ENCODE measurements around the gene LRP1B.
A peak's percentile ranks its signal among the peaks of the same experiment; 100 is the strongest.

The LRP1B gene

DNA sequence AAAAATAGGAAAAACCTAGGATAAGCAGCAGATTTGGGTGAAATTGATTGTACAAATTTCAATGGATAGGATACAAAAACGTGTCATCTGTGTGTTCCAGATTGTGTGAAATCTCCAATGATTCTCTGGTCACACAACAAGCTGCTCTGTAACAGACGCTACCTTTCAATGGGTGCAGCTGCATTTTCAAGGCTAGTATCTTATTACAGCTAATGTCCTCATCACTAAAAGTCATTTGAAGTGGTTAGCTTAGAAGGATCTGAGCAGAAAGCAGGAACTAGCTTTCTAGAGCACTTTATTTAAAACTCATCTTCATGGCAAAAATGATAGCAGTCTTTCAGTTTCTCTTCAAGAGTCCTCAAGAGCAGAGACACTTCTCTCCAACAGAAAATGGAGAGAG is 364.6 kb downstream of the LRP1B start:
- DNase-seq (ENCODE audit: low read depth): no peak

DNA sequence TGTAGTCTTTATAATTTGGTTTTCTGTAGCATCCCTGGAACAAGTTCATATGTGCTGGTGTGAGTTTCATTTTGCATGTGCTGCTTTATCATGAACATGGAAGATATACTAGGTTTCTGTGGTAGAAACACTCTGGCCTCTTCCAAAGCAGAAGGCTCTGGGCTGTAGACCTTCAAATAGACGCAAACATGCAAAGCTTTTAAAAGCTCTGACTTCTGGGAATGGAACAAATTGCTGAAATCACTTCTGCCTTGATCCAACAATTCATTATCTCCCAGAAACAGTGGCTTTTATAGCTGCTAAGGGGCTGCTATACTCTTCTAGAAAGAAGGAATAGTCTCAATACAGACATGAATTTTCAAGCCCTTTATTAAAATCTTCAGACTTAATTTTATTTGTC is 382.2 kb downstream of the LRP1B start:
- DNase-seq (ENCODE audit: low read depth): no peak

DNA sequence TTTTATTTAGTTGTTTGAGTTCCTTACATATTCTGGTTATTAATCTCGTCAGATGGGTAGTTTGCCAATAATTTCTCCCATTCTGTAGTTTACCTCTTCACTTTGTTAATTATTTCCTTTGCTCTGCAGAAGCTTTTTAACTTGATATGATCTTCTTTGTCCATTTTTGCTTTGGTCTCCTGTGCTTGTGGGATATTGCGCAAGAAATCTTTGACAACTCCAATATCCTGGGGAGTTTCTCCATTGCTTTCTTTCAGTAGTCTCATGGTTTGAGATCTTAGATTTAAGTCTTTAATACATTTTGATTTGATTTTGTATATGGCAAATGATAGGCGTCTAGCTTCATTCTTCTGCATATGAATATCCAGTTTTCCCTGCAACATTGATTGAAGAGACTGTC is 389.2 kb downstream of the LRP1B start:
- DNase-seq (ENCODE audit: low read depth): peak; percentile 2

DNA sequence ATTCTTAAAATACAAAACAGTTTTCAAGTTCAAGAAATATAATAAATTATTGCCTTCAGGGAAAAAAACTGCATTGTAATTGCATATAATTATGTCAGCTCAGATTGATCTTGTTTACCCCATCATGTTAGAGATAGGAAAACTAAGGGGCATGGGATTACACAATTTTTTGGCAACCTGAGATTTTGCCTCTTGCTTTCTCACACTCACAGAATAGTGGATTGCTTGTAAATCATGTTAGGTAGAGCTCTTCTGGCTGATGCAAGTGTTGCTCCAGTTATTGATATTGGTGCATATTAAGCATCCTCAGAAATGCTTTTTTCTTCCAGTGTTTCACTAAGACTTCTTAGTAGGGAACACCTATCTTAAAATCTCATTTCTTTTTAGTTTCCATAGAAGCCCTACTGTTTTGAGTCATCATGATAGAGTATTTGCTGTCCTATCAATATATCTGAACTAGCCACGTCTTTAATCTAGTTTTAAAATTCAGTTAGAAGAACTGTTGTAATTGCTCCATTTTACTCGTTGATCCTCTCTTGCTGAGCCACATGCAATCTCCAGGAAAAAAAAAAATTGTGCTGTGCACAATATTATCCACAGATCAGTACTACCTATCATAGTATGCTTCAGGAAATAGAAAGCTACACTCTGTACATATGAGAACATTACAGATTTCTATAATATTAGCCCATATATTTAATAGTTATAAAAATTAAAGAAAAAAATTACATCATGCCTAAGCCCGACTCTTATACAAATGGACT is 393.1 kb downstream of the LRP1B start:
- DNase-seq (ENCODE audit: low read depth): peak; percentile 45

DNA sequence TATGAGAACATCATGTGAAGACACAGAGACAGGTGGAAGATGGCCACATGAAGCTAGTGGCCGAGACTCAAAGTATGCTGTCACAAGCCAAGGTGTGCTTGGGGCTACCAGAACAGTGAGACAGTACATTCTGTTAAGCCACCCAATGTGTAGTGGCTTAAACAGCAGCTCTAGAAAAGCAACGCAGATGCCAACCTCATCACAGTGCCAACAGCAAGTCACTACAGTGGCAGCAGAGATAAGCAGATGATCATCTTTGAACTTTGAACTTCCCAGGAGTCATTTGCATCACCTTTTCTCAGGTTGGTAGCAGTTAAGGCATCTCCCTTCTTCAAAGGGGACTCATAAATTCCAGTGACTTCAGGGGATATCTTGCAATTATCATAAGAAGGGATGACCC is 394.4 kb downstream of the LRP1B start:
- DNase-seq (ENCODE audit: low read depth): no peak

DNA sequence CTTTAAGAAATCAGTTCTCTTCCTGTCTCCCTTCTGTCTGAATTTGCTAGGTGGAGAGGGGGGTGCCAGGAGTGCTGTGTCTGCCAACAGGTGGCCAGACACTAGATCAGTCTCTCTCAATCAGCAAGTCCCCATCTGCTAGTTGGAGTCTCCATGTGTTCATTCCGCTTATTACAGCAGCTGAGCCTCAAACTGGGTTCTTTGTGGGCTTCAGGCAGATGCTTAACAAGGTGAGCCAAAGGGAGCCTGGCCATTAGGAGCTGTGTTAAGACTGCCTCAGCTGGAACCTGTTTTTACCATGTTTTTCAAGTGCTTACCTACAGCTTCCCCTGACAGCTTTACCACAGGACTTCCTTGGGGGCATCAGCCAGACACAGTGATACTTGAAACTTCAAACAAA is 401.9 kb downstream of the LRP1B start:
- DNase-seq (ENCODE audit: low read depth): no peak

DNA sequence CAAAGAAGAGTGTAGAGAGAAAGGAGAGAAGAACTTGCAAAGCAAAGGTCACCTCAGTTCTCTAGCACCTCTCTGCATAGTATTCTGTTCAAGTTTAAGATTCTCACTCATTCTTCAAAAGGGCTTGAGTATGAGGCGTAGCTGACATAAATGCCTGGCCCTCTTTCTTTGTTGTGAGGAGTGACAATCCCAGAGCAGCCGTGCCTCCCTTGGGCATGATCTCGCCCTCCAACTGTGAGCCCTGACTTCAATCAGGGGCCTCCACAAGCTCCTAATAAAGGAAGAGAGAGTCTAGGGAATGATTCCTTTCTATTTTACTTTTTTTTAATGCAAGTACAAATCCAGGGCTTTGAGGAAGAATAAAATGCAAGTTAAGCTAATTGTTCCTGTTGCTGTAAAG is 402.7 kb downstream of the LRP1B start:
- no peak for DNase-seq (ENCODE audit: low read depth)

DNA sequence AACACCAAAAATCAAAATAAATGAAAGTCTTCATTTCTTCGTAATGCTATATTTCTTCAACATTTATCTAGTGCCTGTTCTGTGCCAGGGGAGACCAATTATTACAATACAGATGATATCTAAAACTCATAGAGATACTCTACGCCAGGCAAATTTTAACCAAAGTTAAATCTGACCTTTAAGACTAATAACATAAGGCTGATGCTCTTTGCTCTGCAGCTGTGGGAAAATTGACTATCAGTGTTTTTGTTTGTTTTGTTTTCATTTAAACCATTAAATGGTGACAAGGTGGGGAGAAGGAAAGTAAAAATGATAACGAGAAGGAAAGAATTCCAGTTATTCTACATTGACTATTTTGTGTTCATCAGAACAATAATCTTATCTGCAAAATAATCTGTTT is 406.4 kb downstream of the LRP1B start:
- no peak for DNase-seq (ENCODE audit: low read depth)

DNA sequence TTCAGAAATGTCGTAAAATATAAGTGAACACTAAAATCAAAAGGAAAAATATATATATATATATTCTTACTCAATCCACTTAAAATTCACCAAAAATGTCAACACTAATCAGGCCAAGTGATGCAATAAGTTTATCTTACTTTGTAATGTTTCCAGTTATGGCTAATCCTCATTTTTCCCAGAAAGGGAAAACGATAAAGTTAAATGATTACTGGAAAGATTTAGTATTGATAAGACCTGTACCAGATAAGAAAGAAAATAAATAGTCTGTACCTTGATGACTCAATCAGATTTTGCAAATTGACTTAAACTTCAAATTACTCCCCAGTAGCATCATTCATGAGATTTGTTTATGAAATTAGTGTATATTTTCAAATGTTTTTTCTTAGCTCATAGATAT is 407.0 kb downstream of the LRP1B start:
- DNase-seq (ENCODE audit: low read depth): peak; percentile 39

DNA sequence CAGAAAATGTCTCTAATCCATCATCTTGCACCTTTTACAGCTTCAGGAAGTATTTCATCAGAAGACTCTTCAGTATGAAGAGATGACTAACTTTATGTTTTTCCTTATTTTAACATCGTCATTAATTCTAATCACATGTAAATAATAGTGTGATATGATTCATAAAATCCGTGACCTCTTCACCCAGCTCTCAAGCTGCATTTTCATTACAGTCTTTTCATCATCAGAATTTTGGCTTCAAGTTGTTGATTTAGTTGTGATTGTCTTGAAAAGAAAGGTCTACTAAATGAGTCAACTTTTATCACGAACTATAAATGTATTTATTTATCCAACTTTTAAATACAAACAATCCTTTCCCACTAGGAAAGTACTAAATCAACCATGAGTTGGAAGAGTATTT is 410.3 kb downstream of the LRP1B start:
- DNase-seq (ENCODE audit: low read depth): peak; percentile 19

DNA sequence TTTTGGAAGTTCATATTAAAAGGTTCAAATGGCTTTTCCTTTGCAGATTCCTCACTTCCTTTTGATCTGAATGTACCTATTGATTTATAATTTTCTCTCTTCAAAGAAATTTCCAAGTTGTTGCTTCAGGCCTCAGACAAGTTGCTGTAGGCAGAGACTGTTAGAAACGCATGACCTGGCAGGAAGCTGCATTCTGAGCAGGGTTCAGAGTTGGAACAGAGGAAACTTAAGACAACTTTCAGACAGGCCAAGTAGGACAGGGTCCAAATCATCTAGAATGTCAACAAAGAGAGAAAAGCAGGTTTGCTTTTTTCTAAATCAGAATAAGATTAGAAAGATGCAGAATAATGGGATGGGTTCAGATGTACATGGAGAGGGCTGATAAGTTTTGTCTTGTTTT is 416.3 kb downstream of the LRP1B start:
- DNase-seq (ENCODE audit: low read depth): no peak

DNA sequence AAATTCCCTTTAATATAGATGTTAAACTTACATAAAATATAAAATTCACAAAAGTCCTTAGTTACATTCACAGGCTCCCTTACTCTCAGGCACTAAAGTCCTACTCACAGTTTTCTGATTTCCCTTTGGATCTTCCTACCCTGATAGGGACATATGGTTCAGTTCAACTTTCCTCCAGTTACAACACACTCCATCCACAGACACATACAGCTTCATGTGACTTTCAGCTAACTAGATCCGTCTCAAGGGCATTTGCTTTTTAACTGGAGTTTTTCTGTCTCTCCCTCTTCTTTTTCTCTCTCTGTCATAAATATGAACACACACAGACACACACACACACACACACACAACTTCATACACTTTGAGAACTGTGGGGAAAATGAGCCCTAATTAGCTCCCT is 419.2 kb downstream of the LRP1B start:
- no peak for DNase-seq (ENCODE audit: low read depth)

DNA sequence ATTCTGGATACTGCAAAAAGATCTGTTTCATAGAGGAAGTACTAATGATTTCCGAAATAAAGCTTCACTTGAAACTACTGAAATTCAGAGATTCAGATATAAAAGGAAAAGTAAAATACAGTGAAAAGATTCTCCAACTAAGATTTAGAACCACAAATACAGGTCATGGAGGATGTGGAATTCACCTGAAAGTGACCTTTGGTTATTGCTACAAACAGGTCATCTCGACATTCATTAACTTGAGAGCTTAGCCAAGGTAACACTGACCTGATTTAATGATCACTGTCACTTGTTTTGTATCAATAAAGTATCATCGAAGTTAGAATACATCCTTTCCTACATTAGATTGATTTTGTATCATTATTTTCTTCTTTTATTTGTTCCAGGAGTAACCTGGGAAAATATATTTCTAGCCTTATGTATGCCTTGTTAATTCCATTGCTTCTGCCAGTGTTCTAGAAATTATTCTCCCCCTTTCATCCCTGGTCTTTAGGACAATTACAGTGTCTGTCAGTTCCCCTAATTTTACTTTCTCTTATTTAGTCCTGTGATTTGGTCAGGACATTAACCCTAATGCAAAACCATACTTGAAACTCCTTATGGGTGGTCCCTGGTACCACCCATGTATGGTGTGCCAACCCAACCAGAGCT is 420.1 kb downstream of the LRP1B start:
- DNase-seq (ENCODE audit: low read depth): no peak

DNA sequence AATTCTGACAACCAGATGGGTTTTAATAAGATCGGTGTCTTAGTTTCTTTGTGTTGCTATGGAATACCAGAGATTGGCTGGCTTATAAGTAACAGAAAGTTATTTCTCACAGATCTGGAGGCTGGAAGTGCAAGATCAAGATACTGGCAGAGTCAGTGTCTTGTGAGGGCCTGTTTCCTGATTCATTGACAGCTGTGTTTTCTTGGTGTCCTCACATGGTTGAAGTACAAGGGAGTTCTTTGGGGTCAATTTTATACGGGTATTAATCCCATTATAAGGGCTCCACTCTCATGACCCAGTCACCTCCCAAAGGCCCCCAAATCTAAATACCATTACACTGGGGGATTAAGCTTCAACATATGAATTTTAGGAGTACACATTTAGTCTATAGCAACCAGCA is 421.1 kb downstream of the LRP1B start:
- DNase-seq (ENCODE audit: low read depth): no peak

DNA sequence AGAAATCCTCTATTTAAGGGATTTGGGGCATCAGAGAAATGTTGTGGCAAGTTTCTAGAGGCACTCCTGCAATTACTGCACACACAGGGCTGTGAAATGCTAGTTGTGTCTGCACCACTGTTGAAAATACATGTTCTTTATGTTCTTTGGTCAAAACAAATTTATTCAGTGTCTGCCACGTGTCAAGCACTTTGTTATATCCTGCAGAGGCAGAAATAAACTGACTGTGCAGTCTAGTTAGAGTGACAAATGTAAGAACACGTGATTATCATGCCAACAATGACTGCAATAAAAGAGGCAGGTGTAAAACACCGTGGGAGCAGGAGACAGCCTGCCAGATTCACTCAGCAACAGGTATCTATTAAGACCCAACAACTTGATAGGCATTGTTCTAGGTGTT is 423.3 kb downstream of the LRP1B start:
- DNase-seq (ENCODE audit: low read depth): no peak

DNA sequence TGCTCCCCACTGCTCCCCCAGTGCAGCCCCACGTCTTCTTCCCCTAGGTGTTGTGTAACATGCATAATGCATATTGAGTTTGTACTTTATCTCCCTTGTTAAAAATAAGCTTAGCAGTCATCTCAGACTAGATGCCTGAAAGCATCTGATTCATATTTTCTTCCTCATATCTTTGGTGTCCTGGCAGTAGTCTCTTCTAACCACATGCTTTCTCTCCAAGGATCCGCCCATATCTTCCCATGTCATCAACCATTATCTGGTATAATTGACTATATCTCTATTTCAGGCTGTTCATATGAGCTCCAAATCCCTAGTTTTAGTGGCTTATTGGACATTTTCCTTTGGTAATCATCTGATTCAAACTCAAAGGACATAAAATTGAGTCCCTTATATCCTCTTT is 426.3 kb downstream of the LRP1B start:
- DNase-seq (ENCODE audit: low read depth): peak; percentile 71

DNA sequence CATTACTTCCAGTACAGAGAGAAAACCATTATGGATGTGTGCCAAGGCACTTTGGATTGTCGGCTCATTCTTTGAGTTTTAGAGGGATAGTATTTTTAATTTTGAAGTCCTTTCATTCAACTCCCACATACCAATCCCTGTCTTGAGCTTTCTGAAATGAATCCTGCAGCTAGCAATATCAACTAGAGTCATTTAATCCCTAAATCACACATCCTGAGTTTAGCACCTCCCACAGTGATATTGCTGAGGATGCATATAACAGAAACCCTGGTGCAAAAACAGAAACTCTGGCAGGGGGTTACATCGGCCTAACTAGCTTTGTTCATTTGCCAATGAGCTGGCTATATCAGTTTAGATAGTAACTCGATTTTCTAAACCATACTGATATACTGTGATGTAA is 427.3 kb downstream of the LRP1B start:
- DNase-seq (ENCODE audit: low read depth): peak; percentile 7

DNA sequence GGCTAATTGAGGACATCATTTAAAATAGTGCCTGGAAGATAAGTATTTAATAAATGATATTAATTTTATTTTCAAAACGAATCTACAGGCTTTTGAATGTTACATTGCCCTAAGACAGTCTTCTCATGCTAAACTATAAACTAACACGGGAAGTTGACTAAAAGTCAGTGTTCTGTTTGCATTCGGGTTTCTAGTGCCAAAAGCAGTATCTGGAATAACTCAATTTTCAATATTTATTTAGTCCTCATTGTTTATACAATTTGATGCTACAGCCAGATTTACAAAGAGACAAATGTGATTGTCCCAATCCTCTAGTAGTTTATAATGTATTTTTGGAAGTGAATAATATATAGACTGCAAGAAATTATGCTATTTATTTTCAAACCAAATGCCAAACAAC is 429.2 kb downstream of the LRP1B start:
- no peak for DNase-seq (ENCODE audit: low read depth)

DNA sequence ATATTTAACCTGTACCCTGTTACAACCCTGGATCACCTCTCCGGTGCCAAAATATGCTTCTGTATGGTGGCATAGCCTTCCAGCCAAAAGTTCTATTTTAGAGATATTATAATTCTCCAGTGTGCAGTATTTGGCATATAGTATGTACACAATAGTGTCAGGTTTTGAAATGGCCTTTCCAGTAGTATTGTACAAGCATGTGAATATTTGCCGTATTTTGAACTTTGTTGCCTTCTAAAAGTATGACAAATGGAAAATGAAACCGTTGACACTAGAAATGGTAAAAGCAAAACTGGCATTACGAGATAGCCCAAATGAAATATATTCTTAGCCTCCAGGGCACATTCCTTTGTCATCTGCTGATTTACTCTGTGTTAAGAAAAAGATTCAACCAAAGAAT is 431.2 kb downstream of the LRP1B start:
- DNase-seq (ENCODE audit: low read depth): no peak

DNA sequence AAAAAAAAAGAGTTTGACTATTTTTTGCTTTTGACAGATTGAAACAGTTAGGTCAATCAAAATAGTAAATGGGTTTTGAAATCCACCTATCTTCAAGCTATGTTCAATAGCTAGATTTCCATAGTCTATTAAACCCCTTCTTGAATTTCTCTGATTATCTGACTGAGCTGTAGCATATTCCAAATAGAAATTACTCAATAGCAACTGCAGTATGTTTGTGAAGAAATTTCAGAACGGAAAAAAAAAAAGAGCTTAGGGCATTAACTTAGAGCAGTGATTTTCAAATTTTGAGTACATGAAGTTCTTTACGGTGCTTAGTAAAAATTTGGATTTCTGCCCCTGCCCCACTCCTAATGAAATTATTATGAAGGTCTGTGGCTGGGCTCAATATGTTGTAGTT is 432.3 kb downstream of the LRP1B start:
- DNase-seq (ENCODE audit: low read depth): no peak

DNA sequence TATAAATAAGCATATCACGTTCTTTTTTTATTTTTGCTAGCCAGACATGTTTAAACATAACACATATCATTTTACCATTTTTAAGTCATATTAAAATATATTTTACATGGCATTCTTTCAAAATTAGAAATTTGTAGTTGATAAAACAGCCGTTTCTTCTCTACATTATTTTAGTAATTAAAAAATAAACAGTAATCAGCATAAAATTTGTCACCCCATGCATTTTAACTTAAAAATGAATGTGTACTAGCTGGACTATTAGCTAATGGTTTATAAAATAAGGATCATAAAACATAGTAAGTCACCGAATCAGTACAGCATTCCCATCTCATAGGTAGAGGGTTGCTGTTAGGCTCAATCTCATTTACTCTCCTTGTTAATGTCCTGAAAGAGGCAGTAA is 433.8 kb downstream of the LRP1B start:
- DNase-seq (ENCODE audit: low read depth): no peak

DNA sequence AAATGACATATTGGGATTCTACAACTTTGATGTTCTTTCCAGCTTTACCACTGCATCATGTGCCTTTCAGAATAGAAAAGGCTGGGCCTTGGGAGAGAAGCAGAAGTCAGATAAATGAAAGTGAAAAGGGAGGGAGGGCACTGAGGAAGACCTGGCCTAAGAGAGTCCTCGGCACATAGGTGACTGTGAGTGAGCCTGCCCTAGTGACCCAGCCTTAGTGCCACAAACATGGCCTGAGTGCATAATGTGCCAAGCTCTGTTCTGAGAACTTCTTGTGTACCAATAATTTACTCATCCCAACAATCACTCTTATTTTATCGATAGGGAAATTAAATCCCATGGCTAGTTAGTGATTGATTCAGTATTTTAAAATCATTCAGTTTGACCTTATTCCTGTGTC is 436.6 kb downstream of the LRP1B start:
- DNase-seq (ENCODE audit: low read depth): no peak

DNA sequence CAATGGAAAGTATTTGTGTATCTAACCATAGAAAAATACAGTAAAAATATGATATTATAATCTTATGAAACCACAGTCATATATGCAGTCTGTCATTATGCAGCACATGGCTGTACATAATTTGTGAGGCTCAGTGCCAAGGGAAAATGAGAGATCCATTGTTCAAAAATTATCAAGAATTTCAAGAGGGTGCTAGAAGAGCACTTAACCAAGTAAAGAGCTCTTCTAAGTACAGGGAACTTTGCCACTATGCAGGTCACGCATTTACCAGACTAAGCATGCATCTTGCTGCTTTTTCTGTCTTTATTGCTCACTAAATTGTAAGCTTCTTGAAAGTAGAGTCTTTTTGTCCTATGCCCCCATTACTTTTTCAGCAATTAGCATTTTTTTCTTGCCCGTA is 438.0 kb downstream of the LRP1B start:
- no peak for DNase-seq (ENCODE audit: low read depth)

DNA sequence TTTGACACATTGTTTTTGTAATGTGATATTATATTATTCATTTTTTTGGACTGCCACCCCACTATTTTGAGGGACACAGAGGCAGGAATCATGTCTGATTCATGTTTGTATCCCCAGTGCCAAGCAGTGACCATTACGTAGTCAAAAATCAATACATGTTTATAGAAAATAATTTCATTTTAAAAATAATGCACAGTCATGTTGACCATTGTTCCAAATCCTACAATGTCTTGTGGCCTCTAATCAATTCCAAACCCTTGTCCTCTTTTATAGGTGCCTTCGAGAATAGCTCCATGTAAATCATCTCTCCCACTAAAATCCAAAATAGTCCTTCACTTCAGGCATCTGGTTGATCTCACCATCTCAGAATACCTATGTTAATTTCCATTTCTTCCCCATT is 454.7 kb downstream of the LRP1B start:
- DNase-seq (ENCODE audit: low read depth): no peak

All from amniotic epithelial cell (primary cell).